SJSA1 (cell line): ENCODE data around the gene TATDN2. TPM values are rescaled to one million over a fixed set of nuclear protein-coding genes. Genes with fewer than 3 reads are reported as not detected.
A peak's percentile ranks its signal among the peaks of the same experiment; 100 is the strongest.
"Not testable (repeated sequence)": the region's sequence is repeated elsewhere in the genome, so short reads cannot be mapped to it uniquely, and the experiment has no call there.

ENCODE experiments used
- DNase-seq, 2 experiments: peaks; one replicate each; pipeline ENCODE4 v3.0.0-alpha.2; 2015 to 2020; ENCODE audit warnings: low spot score in 2 of 2, low read depth in 1 of 2
- H3K27ac ChIP-seq: fragments of 250-450 bp; sonication (Bioruptor Pico); 2 replicates; pipeline ENCODE4 v1.5.1; 2020; ENCODE audit warnings: mild to moderate bottlenecking, moderate library complexity
- H3K27me3 ChIP-seq: fragments of 250-450 bp; sonication (Bioruptor Pico); replicated peaks from 2 replicates; pipeline ENCODE4 v1.5.1; 2020; ENCODE audit warnings: mild to moderate bottlenecking, moderate library complexity
- H3K36me3 ChIP-seq: fragments of 250-450 bp; sonication (Bioruptor Pico); 2 replicates; pipeline ENCODE4 v1.5.1; 2020; ENCODE audit warnings: mild to moderate bottlenecking
- H3K4me1 ChIP-seq: fragments of 250-450 bp; sonication (Bioruptor Pico); replicated peaks from 2 replicates; pipeline ENCODE4 v1.6.1; 2021; ENCODE audit warnings: mild to moderate bottlenecking
- H3K4me3 ChIP-seq: fragments of 250-450 bp; sonication (Bioruptor Pico); 2 replicates; pipeline ENCODE4 v1.5.1; 2020; ENCODE audit warnings: mild to moderate bottlenecking
- H3K9me3 ChIP-seq: fragments of 250-450 bp; sonication (Bioruptor Pico); replicated peaks from 2 replicates; pipeline ENCODE4 v1.5.1; 2020; ENCODE audit warnings: mild to moderate bottlenecking
- total RNA-seq: library from RNA; depleted of rRNA; stranded (reverse); fragments of >200 nt; shearing (Covaris generic); gene quantifications from 2 replicates; pipeline ENCODE4 v1.2.3, GENCODE V29; 2014

Gene TATDN2
- total RNA-seq, 1 experiment from 2014 or later, result 7.8 TPM

DNA sequence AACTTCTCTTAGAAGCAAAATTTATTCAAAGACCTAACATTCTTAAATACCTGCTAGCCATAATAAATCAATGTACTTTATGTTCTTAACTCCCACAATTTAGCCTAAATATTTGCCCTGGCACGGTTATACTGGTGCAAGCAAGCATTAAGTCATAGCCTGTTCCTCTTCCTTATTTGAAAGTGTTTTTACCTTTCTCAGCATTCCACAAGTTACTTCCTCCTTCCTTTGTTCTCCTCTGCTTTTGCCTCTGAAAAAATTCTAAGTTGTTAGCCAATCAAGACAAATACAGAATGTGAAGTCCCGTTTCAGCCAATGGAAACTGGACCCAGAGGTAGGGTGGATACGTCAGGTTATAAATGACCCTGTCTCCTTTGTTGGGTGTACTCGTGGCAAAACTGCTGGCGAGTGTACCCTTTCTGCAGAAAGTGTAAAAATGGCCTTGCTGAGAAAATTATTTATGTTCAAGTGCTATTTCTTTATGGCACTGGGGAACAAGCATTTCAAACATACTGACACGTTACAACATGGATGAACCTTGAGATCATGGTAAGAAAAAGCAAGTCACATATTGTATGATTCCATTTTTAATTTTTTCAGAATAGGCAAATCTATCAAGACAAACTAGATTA, 3.1 kb upstream of the TATDN2 start:
- Histone ChIP-seq H3K27ac (no peak overlapping the region), H3K36me3 (peaks cover 16% of the 10 kb centered on the region), H3K4me1 (peaks cover 20% of the 10 kb centered on the region), H3K4me3 (no peak overlapping the region), H3K27me3 (no peaks in the 10 kb centered on the region), H3K9me3 (no peaks in the 10 kb centered on the region)
- no peak for DNase-seq

DNA sequence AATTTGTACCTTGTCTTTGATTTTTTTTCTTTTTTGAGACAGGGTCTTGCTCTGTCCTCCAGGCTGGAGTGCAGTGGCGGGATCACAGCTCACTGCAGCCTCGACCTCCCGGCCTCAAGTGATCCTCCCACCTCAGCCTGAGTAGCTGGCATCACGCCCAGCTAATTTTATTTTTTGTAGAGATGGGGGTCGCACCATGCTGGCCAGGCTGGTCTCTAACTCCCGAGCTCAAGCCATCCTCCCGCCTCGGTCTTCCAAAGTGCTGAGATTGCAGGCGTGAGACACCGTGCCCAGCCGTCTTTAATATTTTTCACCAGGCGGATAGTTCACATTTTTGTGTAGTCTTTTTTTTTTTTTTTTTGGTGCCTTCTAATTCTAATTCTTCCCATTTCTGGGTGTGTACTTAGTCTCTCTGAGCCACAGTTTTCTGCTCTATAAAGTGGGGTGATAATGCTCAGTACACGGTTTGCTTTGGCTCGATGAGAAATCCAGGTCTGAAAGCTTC, 528 bp upstream of the TATDN2 start:
- peak overlapping the region; percentile 86 for H3K4me3 ChIP-seq
- no peak for DNase-seq
- H3K36me3 ChIP-seq, result peaks cover 33% of the 10 kb centered on the region
- H3K27me3 ChIP-seq, result no peaks in the 10 kb centered on the region
- H3K9me3 ChIP-seq, result no peaks in the 10 kb centered on the region
- H3K4me1 ChIP-seq, result peaks cover 26% of the 10 kb centered on the region
- peak overlapping the region; percentile 64 for H3K27ac ChIP-seq

DNA sequence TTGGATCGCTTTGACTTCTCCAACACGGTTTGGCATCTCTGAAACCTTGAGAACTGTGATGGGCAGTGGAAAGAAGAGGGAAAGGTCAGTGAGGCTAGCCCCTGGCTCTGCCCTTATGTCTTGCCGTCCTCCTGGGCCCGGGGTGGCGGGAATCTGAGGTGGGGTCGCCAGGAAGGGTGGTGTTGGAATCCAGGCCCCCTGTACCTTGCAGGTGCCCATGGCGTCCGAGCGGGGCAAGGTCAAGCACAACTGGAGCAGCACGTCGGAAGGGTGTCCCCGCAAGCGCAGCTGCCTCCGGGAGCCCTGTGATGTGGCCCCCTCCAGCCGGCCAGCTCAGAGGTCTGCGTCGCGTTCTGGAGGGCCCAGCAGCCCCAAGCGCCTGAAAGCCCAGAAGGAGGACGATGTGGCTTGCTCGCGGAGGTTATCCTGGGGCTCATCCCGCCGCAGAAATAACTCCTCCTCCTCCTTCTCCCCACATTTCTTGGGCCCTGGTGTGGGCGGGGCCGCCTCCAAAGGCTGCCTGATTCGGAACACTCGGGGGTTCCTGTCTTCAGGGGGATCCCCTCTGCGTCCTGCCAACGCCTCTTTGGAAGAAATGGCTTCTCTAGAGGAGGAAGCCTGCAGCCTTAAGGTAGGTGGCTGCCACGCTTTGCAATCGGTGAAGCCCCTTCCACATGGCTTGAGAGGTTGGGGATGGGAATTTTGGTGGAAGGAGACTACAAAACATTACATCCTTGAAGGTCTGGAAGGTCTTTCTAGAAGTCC, 907 bp downstream of the TATDN2 start:
- Histone ChIP-seq H3K4me1 (peaks cover 26% of the 10 kb centered on the region), H3K4me3 (peak overlapping the region; percentile 86), H3K27ac (peak overlapping the region; percentile 64), H3K27me3 (no peaks in the 10 kb centered on the region), H3K36me3 (peaks cover 46% of the 10 kb centered on the region), H3K9me3 (no peaks in the 10 kb centered on the region)
- DNase-seq, result no peak

DNA sequence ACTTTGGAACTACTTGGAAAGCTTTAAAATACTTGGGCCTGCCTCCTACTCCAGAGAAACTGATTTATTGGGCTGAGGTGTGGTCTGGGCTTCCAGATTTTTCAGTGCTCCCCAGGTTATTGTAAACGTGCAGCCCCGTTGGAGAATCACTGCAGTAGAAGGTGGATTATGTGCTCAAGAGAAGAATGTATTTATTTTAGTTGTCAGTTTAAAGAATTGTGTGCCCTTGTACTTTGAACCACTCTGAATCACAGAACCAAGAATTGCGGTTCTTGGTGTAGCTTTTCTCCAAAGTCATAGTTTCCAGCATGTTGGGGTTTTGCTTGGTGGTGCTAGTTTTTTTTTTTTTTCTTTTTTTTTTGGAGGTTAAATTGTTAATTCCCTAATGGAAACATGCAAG, 1.6 kb downstream of the TATDN2 start:
- peaks cover 47% of the 10 kb centered on the region for H3K36me3 ChIP-seq
- no peak overlapping the region for H3K27ac ChIP-seq
- no peaks in the 10 kb centered on the region for H3K9me3 ChIP-seq
- peaks cover 26% of the 10 kb centered on the region for H3K4me1 ChIP-seq
- H3K4me3 ChIP-seq, result peak overlapping the region; percentile 86
- peak in 1 of 2 experiments; percentile 9 for DNase-seq
- no peaks in the 10 kb centered on the region for H3K27me3 ChIP-seq

DNA sequence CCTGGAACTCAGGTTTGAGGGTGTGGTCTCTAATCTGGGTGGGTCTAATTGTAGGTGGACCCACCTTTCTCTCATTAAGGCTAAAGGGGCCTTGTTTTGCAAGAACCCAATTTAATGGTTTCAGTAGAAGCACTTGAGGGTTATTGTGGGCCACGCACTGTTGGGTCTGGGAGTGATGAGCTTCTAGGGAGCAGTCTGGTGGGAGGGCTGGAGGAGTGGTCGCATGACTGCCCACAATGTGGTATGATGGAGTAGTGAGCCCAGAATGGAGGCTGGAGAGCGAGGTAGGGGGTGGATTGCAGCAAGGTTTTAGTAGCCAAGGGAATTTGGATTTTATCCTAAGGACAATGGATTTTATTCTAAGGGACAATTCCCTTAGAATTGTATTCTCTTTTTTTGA, 2.7 kb downstream of the TATDN2 start:
- Histone ChIP-seq H3K4me3 (no peak overlapping the region), H3K27me3 (no peaks in the 10 kb centered on the region), H3K4me1 (peaks cover 26% of the 10 kb centered on the region), H3K9me3 (no peaks in the 10 kb centered on the region), H3K27ac (no peak overlapping the region), H3K36me3 (peaks cover 53% of the 10 kb centered on the region)
- DNase-seq, result no peak

DNA sequence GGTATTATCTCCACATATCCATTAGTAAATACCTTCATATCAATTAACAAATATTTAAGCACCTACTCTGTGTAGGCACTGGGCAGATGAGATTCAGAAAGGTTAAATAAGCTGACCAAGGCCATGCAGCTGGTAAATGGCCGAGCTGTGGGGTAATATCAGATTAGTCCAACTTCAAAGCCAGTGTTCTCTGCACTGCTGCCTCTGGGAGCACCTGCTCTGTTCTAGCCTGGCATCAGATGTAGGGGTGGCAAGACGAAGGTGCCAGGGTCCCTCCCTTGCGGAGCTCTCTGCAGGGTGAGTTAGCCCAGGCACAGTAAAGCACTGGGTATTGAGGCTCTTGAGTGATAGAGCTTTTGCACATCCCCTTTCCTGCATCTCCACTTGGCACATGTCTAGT, 5.5 kb downstream of the TATDN2 start:
- no peak overlapping the region for H3K4me3 ChIP-seq
- DNase-seq, result no peak
- H3K27ac ChIP-seq, result no peak overlapping the region
- peaks cover 51% of the 10 kb centered on the region for H3K36me3 ChIP-seq
- peaks cover 20% of the 10 kb centered on the region for H3K4me1 ChIP-seq
- H3K9me3 ChIP-seq, result no peaks in the 10 kb centered on the region
- H3K27me3 ChIP-seq, result no peaks in the 10 kb centered on the region

DNA sequence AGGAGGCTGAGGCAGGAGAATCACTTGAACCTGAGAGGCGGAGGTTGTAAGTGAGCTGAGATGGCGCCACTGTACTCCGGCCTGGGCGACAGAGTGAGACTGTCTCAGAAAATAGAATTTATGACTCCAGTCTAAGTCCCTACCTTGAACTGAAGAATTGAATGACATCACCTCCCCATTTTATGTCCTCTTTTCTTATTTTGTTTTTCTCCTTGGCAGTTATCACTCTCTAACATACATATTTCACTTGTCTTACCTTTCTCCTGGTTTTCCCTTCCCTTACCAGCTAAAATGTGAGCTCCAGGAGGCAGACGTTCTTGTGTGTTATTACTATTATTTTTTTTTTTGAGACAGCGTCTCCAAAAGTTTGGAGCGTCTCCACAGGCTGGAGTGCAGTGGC, 7.6 kb downstream of the TATDN2 start:
- H3K4me3 ChIP-seq, result no peak overlapping the region
- H3K36me3 ChIP-seq, result peaks cover 43% of the 10 kb centered on the region
- no peak overlapping the region for H3K27ac ChIP-seq
- DNase-seq, result no peak
- no peaks in the 10 kb centered on the region for H3K9me3 ChIP-seq
- H3K27me3 ChIP-seq, result no peaks in the 10 kb centered on the region
- H3K4me1 ChIP-seq, result no peaks in the 10 kb centered on the region

DNA sequence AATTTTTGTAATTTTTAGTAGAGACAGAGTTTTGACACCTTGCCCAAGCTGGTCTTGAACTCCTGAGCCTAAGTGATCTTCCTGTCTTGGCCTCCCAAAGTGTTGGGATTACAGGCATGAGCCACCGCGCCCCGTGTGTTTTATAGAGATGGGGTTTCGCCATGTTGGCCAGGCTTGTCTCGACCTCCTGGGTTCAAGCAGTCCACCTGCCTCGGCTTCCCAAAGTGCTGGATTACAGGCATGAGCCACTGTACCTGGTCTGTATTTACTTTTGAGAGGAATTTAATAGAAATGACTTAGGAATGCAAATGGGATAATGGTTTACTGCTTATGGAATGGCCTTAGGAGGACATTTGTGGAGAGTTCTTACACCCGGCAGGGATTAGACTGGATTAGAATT, 10.8 kb downstream of the TATDN2 start:
- no peaks in the 10 kb centered on the region for H3K4me1 ChIP-seq

DNA sequence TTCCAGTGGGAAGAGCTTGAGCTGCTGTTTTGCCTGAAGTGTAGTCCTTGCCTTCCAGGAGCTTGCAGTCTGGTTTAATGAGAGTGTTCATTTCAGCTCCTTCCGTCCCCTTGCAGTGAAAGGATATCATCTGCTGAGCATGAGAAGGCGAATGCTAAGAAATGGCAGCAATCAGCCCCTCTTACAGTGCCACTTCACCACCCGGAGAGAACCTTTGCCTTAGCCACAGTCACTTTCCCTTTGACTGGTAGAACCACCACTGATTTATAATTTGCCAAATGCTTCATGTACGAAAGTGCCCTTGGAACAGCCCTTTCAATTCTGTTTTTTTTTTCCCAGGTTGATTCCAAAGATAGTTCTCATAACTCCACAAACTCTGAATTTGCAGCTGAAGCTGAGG, 11.5 kb downstream of the TATDN2 start:
- no peak for DNase-seq
- H3K36me3 ChIP-seq, result peaks cover 40% of the 10 kb centered on the region
- no peak overlapping the region for H3K4me3 ChIP-seq
- no peak overlapping the region for H3K27ac ChIP-seq
- H3K9me3 ChIP-seq, result no peaks in the 10 kb centered on the region
- no peaks in the 10 kb centered on the region for H3K27me3 ChIP-seq
- H3K4me1 ChIP-seq, result no peaks in the 10 kb centered on the region

More for the DNA sequence above, 10.8 kb downstream of the TATDN2 start:
- no peak overlapping the region for H3K4me3 ChIP-seq
- DNase-seq, result no peak
- H3K27me3 ChIP-seq, result no peaks in the 10 kb centered on the region
- H3K9me3 ChIP-seq, result no peaks in the 10 kb centered on the region
- H3K36me3 ChIP-seq, result peaks cover 42% of the 10 kb centered on the region
- no peak overlapping the region for H3K27ac ChIP-seq

DNA sequence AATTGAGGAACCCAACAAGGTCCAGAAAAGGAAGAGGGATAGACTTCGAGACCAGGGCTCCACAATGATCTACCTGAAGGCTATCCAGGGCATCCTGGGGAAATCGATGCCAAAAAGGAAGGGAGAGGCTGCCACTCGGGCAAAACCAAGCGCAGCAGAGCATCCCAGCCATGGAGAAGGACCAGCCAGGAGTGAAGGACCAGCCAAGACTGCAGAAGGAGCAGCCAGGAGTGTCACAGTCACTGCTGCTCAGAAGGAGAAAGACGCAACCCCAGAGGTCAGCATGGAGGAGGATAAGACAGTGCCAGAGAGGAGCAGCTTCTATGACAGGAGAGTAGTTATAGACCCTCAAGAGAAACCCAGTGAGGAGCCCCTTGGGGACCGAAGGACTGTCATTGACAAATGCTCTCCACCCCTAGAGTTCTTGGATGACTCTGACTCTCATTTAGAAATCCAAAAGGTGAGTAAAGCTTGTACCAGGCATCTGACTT, 12.0 kb downstream of the TATDN2 start:
- Histone ChIP-seq H3K4me3 (no peak overlapping the region), H3K9me3 (no peaks in the 10 kb centered on the region), H3K4me1 (no peaks in the 10 kb centered on the region), H3K27me3 (no peaks in the 10 kb centered on the region), H3K36me3 (peaks cover 40% of the 10 kb centered on the region), H3K27ac (no peak overlapping the region)
- no peak for DNase-seq

DNA sequence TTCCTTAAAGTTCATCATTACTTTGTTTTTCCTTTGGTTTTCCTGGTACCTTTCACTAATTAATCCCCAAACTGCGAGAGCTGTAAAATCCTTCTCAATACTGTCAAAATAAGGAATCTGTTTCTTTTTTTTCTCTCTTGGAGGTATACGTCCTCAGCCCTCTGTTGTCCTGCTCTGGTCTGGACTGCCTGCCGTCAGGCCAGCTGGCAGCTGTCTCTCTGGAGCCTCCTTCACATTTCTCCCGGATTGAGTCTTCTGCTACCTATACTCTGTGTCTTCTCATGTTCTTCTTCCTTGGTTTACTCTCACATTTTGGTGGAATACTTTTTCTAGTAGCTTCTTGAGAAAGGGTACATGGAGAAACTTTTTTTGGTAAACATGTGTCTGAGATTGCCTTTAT, 13.8 kb downstream of the TATDN2 start:
- Histone ChIP-seq H3K4me3 (no peak overlapping the region), H3K27ac (no peak overlapping the region), H3K9me3 (no peaks in the 10 kb centered on the region), H3K36me3 (peaks cover 41% of the 10 kb centered on the region), H3K27me3 (no peaks in the 10 kb centered on the region), H3K4me1 (no peaks in the 10 kb centered on the region)
- DNase-seq, result no peak

DNA sequence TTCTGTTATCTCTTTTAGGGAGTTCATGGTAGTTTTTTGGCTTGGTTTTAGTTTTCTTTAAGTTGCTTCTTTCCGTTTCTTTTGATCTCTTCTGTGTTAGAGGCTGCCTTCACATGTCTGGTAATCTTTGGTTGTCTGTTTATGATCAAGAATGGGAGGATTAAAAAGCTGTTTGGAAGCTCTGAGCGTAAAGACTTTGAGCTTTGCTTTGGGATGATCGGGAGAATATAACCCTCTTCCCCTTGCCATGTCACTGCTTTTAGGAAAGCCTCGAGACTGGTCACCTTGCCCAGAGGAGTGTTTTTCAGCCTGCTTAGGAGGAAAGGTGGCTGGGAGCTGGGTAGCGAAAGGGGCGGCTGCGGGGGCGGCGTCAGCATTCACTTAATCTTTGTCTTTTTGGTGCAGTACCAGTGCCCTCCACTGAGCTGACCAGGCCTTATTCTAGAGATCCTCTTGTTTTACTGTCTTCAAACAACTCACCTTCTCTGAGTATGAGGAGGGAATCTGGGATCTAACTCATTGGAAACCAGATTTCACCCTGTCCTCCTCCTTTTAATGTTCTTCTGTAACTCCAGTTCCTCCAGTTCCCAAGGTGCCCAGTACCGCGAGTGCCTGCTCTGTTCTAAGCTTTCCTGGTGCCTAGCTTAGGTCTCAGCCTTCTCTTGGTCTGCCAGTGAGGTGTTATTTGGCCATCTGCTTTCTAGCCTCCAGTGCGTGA, 15.5 kb downstream of the TATDN2 start:
- DNase-seq, result peak in 1 of 2 experiments; percentile 9
- no peaks in the 10 kb centered on the region for H3K4me1 ChIP-seq
- H3K4me3 ChIP-seq, result no peak overlapping the region
- no peak overlapping the region for H3K27ac ChIP-seq
- H3K36me3 ChIP-seq, result peaks cover 57% of the 10 kb centered on the region
- H3K9me3 ChIP-seq, result no peaks in the 10 kb centered on the region
- no peaks in the 10 kb centered on the region for H3K27me3 ChIP-seq

DNA sequence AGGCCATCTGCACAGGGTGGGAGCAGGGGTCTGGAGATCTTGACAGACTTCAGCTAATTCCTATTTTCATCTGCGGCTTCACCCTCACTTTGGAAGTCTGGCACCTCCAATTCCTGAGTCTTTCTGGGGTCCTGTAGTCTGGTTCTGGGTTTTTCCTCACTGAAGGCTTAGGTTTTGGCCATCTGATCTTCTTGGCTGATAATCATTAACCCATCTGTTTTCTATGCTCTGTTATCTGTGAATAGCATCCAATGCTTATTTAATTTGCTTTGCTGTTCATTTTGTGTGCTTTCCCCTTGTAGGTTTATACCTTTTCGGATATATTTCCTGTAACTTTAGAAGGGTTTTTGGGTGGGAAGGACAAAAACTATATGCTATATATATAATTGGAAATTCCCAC, 17.6 kb downstream of the TATDN2 start:
- Histone ChIP-seq H3K4me3 (no peak overlapping the region), H3K36me3 (peaks cover 65% of the 10 kb centered on the region), H3K27ac (no peak overlapping the region), H3K27me3 (no peaks in the 10 kb centered on the region), H3K9me3 (no peaks in the 10 kb centered on the region), H3K4me1 (no peaks in the 10 kb centered on the region)
- DNase-seq, result no peak

DNA sequence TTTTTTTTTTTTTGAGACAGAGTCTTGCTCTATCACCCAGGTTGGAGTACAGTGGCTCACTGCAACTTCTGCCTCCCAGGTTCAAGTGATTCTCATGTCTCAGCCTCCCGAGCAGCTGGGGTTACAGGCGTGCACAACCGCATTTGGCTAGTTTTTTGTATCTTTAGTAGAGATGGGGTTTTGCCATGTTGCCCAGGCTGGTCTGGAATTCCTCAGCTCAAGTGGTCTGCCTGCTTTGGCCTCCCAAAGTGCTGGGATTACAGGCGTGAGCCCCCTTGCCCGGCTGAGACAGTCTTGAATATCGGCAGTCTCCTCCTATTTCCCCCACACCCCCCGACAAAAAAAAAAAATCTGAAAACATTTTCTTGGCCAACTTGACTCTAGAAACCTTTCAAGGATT, 18.7 kb downstream of the TATDN2 start:
- H3K27me3 ChIP-seq, H3K4me1 ChIP-seq, H3K4me3 ChIP-seq, DNase-seq, H3K27ac ChIP-seq, H3K9me3 ChIP-seq: not testable (repeated sequence)
- H3K36me3 ChIP-seq, result peaks cover 65% of the 10 kb centered on the region
